GM18858 (cell line): ENCODE results near the gene POLR1E.

Experiments
- ATAC-seq: cut with Tn5 transposase; IDR thresholded peaks from one replicate; pipeline ENCODE4 v1.9.1; 2021; ENCODE audit not compliant: unreplicated experiment

Gene POLR1E

GRCh38 chr9:37485389-37486255 lies at the start of gene POLR1E:
Gene POLR1E (plus strand): TSS chr9:37485948. CDS start chr9:37486048, 100 bp downstream.
- ATAC-seq, result peak; percentile 92

- ATAC-seq, result no peak
Measured at GRCh38 chr9:37436540-37436939, 49.2 kb upstream of the POLR1E start.

- no peak for ATAC-seq
Measured at GRCh38 chr9:37437010-37437409, 48.7 kb upstream of the POLR1E start.

- ATAC-seq, result no peak
Measured at GRCh38 chr9:37437621-37438020, 48.1 kb upstream of the POLR1E start.

- ATAC-seq, result no peak
Measured at GRCh38 chr9:37438359-37438758, 47.4 kb upstream of the POLR1E start.

- no peak for ATAC-seq
Measured at GRCh38 chr9:37441776-37442370, 43.9 kb upstream of the POLR1E start.

- no peak for ATAC-seq
Measured at GRCh38 chr9:37442556-37442955, 43.2 kb upstream of the POLR1E start.

GRCh38 chr9:37443566-37443965 lies 42.2 kb upstream of the POLR1E start:
- no peak for ATAC-seq

GRCh38 chr9:37444890-37445289 lies 40.9 kb upstream of the POLR1E start:
- no peak for ATAC-seq

- ATAC-seq, result no peak
Measured at GRCh38 chr9:37445832-37446231, 39.9 kb upstream of the POLR1E start.

- ATAC-seq, result no peak
Measured at GRCh38 chr9:37446401-37446800, 39.3 kb upstream of the POLR1E start.

- no peak for ATAC-seq
Measured at GRCh38 chr9:37447111-37447510, 38.6 kb upstream of the POLR1E start.

- ATAC-seq, result no peak
Measured at GRCh38 chr9:37449862-37450632, 35.7 kb upstream of the POLR1E start.

GRCh38 chr9:37451628-37452027 lies 34.1 kb upstream of the POLR1E start:
- ATAC-seq, result no peak

- ATAC-seq, result no peak
Measured at GRCh38 chr9:37452611-37453010, 33.1 kb upstream of the POLR1E start.

- ATAC-seq, result no peak
Measured at GRCh38 chr9:37453827-37454226, 31.9 kb upstream of the POLR1E start.

- no peak for ATAC-seq
Measured at GRCh38 chr9:37454238-37454637, 31.5 kb upstream of the POLR1E start.

GRCh38 chr9:37455884-37456647 lies 29.7 kb upstream of the POLR1E start:
- no peak for ATAC-seq

GRCh38 chr9:37456817-37457216 lies 28.9 kb upstream of the POLR1E start:
- ATAC-seq, result no peak

- no peak for ATAC-seq
Measured at GRCh38 chr9:37464006-37464405, 21.7 kb upstream of the POLR1E start.
